Fibroblast of the aortic adventitia (primary cell): ENCODE data around the gene C9orf40. TPM values are rescaled to one million over a fixed set of nuclear protein-coding genes. Genes with fewer than 3 reads are reported as not detected.

Source experiments
- DNase-seq: peaks from one replicate; pipeline ENCODE4 v3.0.0-alpha.2; 2010; ENCODE audit warnings: low read depth
- H3K4me3 ChIP-seq: 2 replicates; pipeline ENCODE4 v1.5.1; 2011; ENCODE audit warnings: low read depth, mild to moderate bottlenecking, control low read depth, low read length, moderate library complexity
- total RNA-seq: library from RNA; depleted of rRNA; stranded (reverse); fragments of >200 nt; gene quantifications from 2 replicates; pipeline ENCODE4 v1.2.3, GENCODE V29; 2012; ENCODE audit warnings: low replicate concordance
- TF ChIP-seq, protein P1 (sequence below): IDR thresholded peaks from 2 replicates; pipeline ENCODE4 v1.5.1; 2011; ENCODE audit warnings: mild to moderate bottlenecking, low read length, control low read depth, inconsistent platforms; ENCODE audit not compliant: insufficient read depth

The C9orf40 gene
- total RNA-seq, 1 donor: 9.9 TPM

DNA sequence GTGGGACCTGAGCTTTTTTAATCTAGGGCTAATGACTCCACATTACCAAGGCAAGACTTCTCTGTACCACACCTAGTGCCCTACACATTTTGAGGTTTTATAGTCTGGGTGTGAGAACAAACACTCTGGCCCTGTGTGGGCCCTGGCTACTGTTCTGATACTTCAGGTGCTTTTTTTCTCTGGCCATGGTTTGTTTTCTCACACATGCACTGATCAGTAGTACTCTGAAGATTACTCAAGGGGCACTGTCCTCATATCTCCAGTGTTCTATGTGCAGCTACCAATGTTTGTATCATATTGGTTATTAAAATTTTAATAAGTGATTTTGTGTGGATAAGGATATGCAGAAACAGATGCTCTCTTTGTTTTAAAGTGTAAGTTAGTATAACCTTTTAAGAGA is 5.9 kb upstream of the C9orf40 start:
- DNase-seq: no peak
- no peak overlapping the region for H3K4me3 ChIP-seq
- TF ChIP-seq, protein P1, sequence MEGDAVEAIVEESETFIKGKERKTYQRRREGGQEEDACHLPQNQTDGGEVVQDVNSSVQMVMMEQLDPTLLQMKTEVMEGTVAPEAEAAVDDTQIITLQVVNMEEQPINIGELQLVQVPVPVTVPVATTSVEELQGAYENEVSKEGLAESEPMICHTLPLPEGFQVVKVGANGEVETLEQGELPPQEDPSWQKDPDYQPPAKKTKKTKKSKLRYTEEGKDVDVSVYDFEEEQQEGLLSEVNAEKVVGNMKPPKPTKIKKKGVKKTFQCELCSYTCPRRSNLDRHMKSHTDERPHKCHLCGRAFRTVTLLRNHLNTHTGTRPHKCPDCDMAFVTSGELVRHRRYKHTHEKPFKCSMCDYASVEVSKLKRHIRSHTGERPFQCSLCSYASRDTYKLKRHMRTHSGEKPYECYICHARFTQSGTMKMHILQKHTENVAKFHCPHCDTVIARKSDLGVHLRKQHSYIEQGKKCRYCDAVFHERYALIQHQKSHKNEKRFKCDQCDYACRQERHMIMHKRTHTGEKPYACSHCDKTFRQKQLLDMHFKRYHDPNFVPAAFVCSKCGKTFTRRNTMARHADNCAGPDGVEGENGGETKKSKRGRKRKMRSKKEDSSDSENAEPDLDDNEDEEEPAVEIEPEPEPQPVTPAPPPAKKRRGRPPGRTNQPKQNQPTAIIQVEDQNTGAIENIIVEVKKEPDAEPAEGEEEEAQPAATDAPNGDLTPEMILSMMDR: no peak

DNA sequence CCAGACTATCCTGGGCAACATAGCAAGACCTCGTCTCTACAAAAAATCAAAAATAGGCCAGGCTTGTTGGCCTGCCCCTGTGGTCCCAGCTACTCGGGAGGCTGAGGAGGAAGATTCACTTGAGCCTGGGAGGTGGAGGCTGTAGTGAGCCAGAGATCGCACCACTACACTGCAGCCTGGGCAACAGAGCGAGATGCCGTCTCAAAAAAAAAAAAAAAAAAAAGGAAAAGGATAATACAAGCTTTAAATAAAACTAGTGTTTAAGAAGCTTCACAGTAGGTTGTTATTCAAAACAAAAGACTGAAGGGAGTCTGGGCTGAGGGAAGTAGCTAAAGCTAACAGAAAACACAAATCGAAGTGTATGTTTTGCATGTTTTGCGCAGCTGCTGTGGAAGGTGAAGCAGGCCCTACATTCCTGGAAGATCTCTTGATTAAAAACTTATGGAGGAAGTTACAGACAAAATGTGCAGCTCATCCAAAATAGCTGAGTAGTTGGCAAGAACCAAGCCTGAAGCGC is 581 bp upstream of the C9orf40 start:
- DNase-seq: peak; percentile 4
- TF ChIP-seq, protein P1: no peak
- peak overlapping the region; percentile 95 for H3K4me3 ChIP-seq

DNA sequence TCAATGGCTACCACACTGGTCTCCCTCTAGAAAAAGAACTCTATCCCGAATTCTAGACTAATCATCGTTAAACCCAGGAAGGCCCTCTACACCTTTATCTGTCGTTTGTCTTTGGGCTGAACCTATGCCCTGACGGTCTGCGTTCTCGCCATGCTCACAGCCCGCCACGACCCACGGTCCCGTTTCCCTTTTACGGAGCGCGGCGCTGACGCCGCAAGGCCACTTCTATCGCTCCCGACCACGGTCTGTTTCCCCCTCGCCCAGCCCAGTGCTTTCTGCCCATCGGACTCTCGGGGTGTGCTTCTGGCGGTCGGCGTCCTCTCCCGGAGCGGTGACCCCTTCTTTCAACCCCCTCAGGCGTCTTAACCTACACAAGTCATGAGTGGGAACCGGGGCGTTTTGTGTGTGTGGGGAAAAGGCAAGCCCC is 974 bp downstream of the C9orf40 start:
- peak overlapping the region; percentile 95 for H3K4me3 ChIP-seq
- DNase-seq: peak; percentile 22
- TF ChIP-seq, protein P1: no peak

DNA sequence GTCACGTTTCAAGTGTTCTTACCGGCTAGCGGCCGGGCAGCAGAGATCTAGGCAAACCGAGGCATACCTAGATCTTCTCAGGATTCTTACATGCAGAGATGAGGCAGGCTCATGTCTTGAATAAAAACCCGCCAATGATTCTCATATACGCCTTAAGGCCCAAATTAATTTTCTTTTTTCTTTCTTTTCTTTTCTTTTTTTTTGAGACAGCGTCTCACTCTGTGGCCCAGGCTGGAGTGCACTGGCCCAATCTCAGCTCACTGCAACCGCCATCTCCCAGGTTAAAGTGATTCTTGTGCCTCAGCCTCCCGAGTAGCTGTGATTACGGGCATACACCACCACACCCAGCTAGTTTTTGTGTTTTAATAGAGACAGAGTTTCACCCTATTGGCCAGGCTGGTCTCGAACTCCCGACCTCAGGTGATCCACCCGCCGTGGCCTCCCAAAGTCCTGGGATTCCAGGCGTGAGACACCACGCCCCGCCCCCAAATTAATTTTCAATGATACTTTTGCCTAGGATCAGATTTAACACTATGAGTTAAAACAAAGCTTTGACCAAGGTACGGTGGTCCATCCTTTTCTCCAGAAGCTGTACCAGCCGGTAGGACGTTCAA is 1.5 kb downstream of the C9orf40 start:
- no peak for DNase-seq
- peak overlapping the region; percentile 95 for H3K4me3 ChIP-seq
- TF ChIP-seq, protein P1: no peak

DNA sequence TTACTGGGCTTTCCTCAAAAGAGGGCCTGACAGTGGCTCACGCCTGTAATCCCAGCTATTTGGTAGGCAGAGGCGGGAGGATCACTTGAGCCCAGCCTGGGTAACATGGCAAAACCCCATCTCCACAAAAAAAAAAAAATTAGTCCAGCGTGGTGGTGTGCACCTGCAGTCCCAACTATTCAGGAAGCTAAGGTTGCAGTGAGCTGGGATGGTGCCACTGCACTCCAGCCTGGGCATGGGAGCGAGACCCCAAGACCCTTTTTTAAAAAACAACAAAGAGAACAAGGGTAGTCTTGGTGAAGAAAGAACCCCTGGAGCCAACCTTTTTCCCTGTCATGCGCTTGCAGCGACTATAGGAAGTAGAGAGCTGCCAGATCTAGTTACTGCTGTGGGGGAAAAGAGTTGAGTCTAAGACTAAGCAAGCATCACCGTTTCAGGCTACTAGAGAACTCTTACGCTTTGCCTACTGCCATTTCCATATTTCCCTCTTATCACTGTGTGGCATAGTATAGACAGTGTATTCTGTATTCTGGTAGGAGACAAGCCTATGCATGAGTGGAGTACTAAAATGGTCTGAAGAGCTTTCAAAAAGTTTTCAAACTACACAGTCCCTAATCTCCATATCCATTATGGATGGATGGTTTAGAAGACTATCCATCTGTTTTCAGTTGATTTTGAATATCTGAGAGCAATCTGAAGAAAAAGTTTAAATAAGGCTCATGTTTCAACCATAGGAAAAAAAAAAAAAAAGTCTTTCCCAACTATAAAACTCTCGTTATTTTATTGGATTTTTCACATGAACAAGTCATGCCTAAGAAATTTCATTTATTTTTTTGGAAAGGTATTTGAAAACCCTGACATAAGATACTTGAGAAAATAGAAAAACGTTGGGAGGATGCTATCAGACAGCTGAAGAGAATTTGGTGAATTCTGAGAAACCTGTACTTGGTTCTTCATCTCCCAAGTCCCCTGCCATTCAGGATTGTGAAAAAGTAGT is 2.6 kb downstream of the C9orf40 start:
- H3K4me3 ChIP-seq: no peak overlapping the region
- DNase-seq: no peak
- TF ChIP-seq, protein P1: no peak

DNA sequence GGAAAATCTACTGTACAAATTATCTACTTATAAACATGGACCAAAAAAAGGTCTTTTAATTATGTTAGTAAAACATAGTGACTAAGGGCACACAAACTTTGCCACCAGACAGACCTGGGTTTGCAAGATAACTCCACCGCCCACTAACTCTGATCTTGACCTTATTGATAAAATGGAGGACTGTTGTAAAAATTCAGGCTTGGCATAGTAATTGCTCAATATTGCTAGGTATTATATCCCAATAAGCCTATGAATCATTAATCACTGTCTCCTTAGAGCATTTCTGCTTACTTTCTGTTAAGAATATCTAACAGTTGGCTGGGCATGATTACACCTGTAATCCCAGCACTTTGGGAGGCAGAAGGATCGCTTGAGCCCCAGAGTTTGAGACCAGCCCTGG is 3.8 kb downstream of the C9orf40 start:
- TF ChIP-seq, protein P1: no peak
- H3K4me3 ChIP-seq: no peak overlapping the region
- no peak for DNase-seq
